GM18519 (cell line): ENCODE results near the gene RAPGEF1.
A peak's percentile ranks its signal among the peaks of the same experiment; 100 is the strongest.
"Not testable (repeated sequence)": the region's sequence is repeated elsewhere in the genome, so short reads cannot be mapped to it uniquely, and the experiment has no call there.

ENCODE experiments used
- ATAC-seq: cut with Tn5 transposase; IDR thresholded peaks from one replicate; pipeline ENCODE4 v1.9.1; 2021; ENCODE audit warnings: mild to moderate bottlenecking, moderate library complexity; ENCODE audit not compliant: unreplicated experiment, low FRiP score

Gene RAPGEF1

GRCh38 chr9:131657940-131658339, 81.9 kb downstream of the RAPGEF1 start:
- no peak for ATAC-seq

GRCh38 chr9:131657456-131657855, 82.4 kb downstream of the RAPGEF1 start:
- ATAC-seq: no peak

GRCh38 chr9:131657037-131657377, 82.9 kb downstream of the RAPGEF1 start:
- no peak for ATAC-seq

- peak; percentile 35 for ATAC-seq
Observed at GRCh38 chr9:131656356-131657036, 83.4 kb downstream of the RAPGEF1 start.

GRCh38 chr9:131654369-131654768, 85.5 kb downstream of the RAPGEF1 start:
- not testable (repeated sequence) for ATAC-seq

GRCh38 chr9:131651599-131651998, 88.3 kb downstream of the RAPGEF1 start:
- ATAC-seq: no peak

GRCh38 chr9:131651160-131651559, 88.7 kb downstream of the RAPGEF1 start:
- no peak for ATAC-seq

GRCh38 chr9:131650254-131650653, 89.6 kb downstream of the RAPGEF1 start:
- no peak for ATAC-seq

GRCh38 chr9:131649646-131650045, 90.2 kb downstream of the RAPGEF1 start:
- ATAC-seq: no peak

- ATAC-seq: no peak
Observed at GRCh38 chr9:131645078-131645776, 94.6 kb downstream of the RAPGEF1 start.

GRCh38 chr9:131642496-131643083, 97.3 kb downstream of the RAPGEF1 start:
- ATAC-seq: no peak

GRCh38 chr9:131641618-131642495, 98.0 kb downstream of the RAPGEF1 start:
- ATAC-seq: no peak

GRCh38 chr9:131640438-131641137, 99.3 kb downstream of the RAPGEF1 start:
- no peak for ATAC-seq

GRCh38 chr9:131639769-131640437, 100.0 kb downstream of the RAPGEF1 start:
- ATAC-seq: no peak

- no peak for ATAC-seq
Observed at GRCh38 chr9:131636593-131636992, 103.3 kb downstream of the RAPGEF1 start.

GRCh38 chr9:131635892-131636291, 104.0 kb downstream of the RAPGEF1 start:
- ATAC-seq: no peak

GRCh38 chr9:131635285-131635684, 104.6 kb downstream of the RAPGEF1 start:
- no peak for ATAC-seq

GRCh38 chr9:131633491-131634031, 106.3 kb downstream of the RAPGEF1 start:
- ATAC-seq: no peak

GRCh38 chr9:131631306-131631705, 108.6 kb downstream of the RAPGEF1 start:
- ATAC-seq: no peak
